Muscle of leg (tissue), 11 donors: ENCODE measurements around the gene KRTAP5-2. TPM values are rescaled to one million over a fixed set of nuclear protein-coding genes. Genes with fewer than 3 reads are reported as not detected.
A peak's percentile ranks its signal among the peaks of the same experiment; 100 is the strongest.
"Not testable (repeated sequence)": the region's sequence is repeated elsewhere in the genome, so short reads cannot be mapped to it uniquely, and the experiment has no call there.

Source experiments
- DNase-seq: peaks from one replicate; pipeline ENCODE4 v3.0.0; 2013
- H3K27ac ChIP-seq: one replicate; pipeline ENCODE4 v1.5.1; 2013; ENCODE audit warnings: mild to moderate bottlenecking, low read length, control low read depth
- H3K27me3 ChIP-seq: one replicate; pipeline ENCODE4 v1.6.1; 2013; ENCODE audit warnings: low read length; ENCODE audit not compliant: control insufficient read depth, insufficient read depth
- H3K36me3 ChIP-seq: one replicate; pipeline ENCODE4 v1.6.1; 2013; ENCODE audit warnings: low read length; ENCODE audit not compliant: control insufficient read depth, insufficient read depth
- H3K4me1 ChIP-seq: one replicate; pipeline ENCODE4 v1.6.1; 2013; ENCODE audit warnings: low read length; ENCODE audit not compliant: control insufficient read depth, insufficient read depth
- H3K4me3 ChIP-seq: one replicate; pipeline ENCODE4 v1.5.1; 2013; ENCODE audit warnings: low read length, control low read depth
- H3K9me3 ChIP-seq: replicated peaks from 2 replicates; pipeline ENCODE4 v1.6.1; 2013; ENCODE audit warnings: low read depth, low read length; ENCODE audit not compliant: control insufficient read depth
- WGBS: methylation state at CpG from one replicate; pipeline ENCODE4 v1.1.5; 2013; ENCODE audit warnings: missing lambda C conversion rate; ENCODE audit not compliant: insufficient coverage; 5-methylcytosine and 5-hydroxymethylcytosine counted together
- polyA plus RNA-seq, 8 donors: library from polyadenylated mRNA; unstranded; fragments of 120-200 nt; gene quantifications; one replicate each; pipeline versions ENCODE4 v1.2.1 to v1.2.3, GENCODE V29; 2013; ENCODE audit warnings: inconsistent platforms in 1 of 8, low replicate concordance in 1 of 8; ENCODE audit not compliant: insufficient read length in 8 of 8, insufficient read depth in 1 of 8
- total RNA-seq: library from RNA; stranded (reverse); fragments of 120-200 nt; gene quantifications from one replicate; pipeline ENCODE4 v1.2.4, GENCODE V29; 2013

Gene KRTAP5-2
- total and polyA plus RNA-seq, 9 donors, result not detected

DNA sequence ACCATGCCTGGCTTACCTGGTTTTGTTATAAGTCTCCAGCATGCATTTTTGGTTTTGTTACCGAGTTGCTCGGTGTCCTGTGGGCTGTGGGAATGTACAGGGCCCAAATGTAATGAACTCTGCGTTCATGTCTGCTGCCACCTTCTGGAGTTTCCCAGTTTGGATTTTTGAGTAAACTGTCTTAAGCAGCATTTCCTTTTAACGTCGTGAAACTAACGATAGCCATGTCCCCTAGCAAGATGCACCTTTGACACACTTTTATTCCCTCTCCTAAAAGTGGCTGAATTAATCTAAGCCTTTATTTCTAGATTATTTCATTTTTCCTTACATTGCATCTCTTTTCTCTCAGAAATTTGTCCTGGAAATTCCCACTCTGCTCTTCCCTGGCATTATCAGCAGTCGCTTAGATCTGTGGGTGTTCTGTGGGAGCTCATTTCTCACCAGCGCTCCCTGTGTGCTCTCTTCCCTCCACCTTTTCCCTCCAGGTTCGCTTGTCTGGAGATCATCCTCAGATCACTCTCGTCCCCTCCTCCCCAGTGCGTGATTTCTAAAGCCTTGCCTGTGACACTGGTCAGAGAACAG lies 2.0 kb downstream of the KRTAP5-2 start:
- peaks cover 36% of the 10 kb centered on the region for H3K27me3 ChIP-seq
- not testable (repeated sequence) for H3K36me3 ChIP-seq, H3K27ac ChIP-seq, H3K4me1 ChIP-seq, H3K4me3 ChIP-seq, H3K9me3 ChIP-seq
- DNase-seq, result peak; percentile 7
- WGBS, result 45% methylated on average over 7 of the region's 11 CpGs

DNA sequence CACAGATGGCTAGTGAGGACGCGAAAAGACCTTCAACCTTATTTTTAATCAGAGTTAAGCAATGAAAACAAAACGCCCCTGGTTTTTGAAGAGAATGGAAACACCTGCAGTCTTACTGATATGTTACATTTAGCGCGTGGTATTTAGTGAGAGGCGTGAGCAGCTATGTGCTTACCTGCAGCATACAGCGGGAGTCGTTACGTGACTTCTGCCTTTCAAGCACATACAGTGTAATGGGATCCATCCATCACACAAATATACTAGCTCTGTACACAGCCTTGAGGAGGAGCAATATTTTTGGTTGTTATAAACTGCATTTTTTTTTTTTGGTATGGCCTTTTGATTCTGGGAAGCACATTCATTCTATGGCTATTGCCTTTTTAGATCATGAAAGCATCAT lies 5.5 kb downstream of the KRTAP5-2 start:
- H3K4me3 ChIP-seq, result no peak overlapping the region
- WGBS, result no CpG with 5 or more reads among the region's 9 CpGs
- H3K27ac ChIP-seq, result no peak overlapping the region
- H3K27me3 ChIP-seq, result peaks cover 37% of the 10 kb centered on the region
- no peaks in the 10 kb centered on the region for H3K4me1 ChIP-seq
- DNase-seq, result no peak
- no peaks in the 10 kb centered on the region for H3K9me3 ChIP-seq
- H3K36me3 ChIP-seq, result no peaks in the 10 kb centered on the region

DNA sequence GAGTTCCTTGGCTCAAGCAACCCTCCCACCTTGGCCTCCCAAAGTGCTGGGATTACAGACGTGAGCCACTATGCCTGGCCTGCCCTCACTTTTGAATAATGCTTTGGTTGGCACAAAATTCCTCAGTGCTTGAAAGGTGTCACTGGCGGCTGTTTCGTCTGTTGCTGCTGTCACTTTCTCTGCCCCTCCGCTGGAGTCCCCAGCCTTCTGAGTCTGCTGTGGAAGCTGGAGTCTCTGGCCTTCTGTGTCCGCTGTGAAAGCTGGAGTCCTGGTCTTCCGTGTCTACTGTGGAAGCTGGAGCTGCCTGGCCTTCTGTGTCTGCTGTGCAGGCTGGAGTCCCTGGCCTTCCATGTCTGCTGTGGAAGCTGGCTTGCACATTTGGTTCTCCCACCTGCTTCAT lies 8.1 kb downstream of the KRTAP5-2 start:
- Histone ChIP-seq H3K9me3 (no peaks in the 10 kb centered on the region), H3K36me3 (no peaks in the 10 kb centered on the region), H3K4me3 (no peak overlapping the region), H3K27me3 (peaks cover 22% of the 10 kb centered on the region), H3K4me1 (no peaks in the 10 kb centered on the region), H3K27ac (no peak overlapping the region)
- WGBS, result 80% methylated on average over 6 of the region's 6 CpGs
- DNase-seq, result no peak

DNA sequence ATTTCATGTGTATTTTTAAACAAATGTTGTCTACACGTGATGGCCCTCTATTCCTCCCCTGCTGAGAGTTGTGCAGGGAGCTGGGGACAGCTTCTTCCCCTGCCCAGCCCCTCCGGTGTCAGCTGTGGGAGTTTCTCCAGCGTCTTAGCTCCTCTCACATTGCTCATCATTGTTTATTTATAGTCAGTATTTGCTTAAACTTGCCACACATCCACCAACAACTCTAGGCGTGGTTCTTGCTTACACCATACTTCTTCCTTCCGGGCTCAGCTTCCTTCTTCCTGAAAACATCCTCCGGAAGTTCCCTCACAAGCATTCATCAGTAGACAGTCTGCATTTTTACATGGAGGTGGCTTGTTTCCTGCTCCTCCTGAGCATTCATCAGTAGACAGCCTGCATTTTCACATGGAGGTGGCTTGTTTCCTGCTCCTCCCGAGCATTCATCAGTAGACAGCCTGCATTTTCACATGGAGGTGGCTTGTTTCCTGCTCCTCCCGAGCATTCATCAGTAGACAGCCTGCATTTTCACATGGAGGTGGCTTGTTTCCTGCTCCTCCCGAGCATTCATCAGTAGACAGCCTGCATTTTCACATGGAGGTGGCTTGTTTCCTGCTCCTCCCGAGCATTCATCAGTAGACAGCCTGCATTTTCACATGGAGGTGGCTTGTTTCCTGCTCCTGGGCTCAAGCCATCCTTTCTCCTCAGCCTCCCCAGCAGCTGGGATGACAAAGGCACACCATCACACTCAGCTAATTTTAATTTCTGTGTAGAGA lies 8.7 kb downstream of the KRTAP5-2 start:
- H3K9me3 ChIP-seq, H3K4me3 ChIP-seq, H3K4me1 ChIP-seq, H3K36me3 ChIP-seq, H3K27ac ChIP-seq: not testable (repeated sequence)
- WGBS, result 25% methylated on average over 3 of the region's 10 CpGs
- DNase-seq, result peak; percentile 21
- H3K27me3 ChIP-seq, result peaks cover 22% of the 10 kb centered on the region

GRCh38 chr11:1586699-1587098 lies 11.4 kb downstream of the KRTAP5-2 start:
- H3K27ac ChIP-seq, result no peak overlapping the region
- no CpG with 5 or more reads among the region's 2 CpGs for WGBS
- no peaks in the 10 kb centered on the region for H3K36me3 ChIP-seq
- peaks cover 3% of the 10 kb centered on the region for H3K9me3 ChIP-seq
- H3K4me3 ChIP-seq, result no peak overlapping the region
- no peaks in the 10 kb centered on the region for H3K4me1 ChIP-seq
- H3K27me3 ChIP-seq, result peaks cover 14% of the 10 kb centered on the region
- DNase-seq, result no peak

DNA sequence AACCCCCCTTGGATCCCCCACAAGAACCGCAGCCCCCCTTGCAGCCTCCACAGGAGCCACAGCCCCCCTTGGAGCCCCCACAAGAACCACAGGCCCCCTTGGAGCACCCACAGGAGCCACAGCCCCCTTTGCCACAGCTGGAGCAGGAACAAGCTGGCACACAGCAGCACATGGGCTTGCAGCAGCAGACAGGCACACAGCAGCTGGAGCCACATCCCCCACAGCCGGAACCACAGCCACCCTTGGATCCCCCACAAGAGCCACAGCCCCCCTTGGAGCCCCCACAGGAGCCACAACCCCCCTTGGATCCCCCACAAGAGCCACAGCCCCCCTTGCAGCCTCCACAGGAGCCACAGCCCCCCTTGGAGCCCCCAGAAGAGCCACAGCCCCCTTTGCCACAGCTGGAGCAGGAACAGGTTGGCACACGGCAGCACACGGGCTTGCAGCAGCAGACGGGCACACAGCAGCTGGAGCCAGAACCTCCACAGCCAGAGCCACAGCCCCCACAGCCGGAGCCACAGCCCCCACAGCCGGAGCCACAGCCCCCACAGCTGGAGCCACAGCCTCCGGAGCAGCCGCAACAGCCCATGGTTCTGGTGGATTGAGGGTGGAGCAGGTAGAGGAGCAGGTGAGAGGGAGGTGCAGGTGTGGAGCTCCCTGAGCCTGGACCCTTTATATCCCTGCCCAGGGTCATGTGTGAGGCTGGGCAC lies 13.3 kb downstream of the KRTAP5-2 start, which contains the start of gene KRTAP5-1:
KRTAP5-1 (minus strand) TSS at position 623 of the 710 bp plus-strand sequence; CDS start at position 589, 34 bp downstream.
- H3K27ac ChIP-seq, DNase-seq, H3K9me3 ChIP-seq, H3K27me3 ChIP-seq, H3K4me1 ChIP-seq, H3K36me3 ChIP-seq, H3K4me3 ChIP-seq: not testable (repeated sequence)
- 70% methylated on average over 8 of the region's 9 CpGs for WGBS

DNA sequence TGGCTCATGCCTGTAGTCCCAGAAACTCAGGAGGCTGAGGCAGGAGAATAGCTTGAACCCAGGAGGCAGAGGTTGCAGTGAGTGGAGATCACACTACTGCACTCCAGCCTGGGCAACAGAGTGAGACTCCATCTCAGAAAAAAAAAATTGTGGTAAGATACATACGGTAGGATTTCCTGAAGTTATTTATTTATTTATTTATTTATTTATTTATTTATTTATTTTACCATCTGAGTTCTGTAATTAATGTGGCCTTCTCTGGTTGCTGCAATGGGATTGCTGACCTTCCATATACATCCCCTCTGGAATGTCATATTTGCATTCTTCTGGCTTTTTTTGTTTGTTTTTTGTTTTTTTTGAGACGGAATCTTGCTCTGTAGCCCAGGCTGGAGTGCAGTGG lies 15.2 kb downstream of the KRTAP5-2 start:
- not testable (repeated sequence) for H3K4me1 ChIP-seq, H3K4me3 ChIP-seq, H3K27me3 ChIP-seq, H3K27ac ChIP-seq, DNase-seq, H3K36me3 ChIP-seq, H3K9me3 ChIP-seq
- WGBS, result no CpG with 5 or more reads among the region's 2 CpGs

- 85% methylated on average over 7 of the region's 9 CpGs for WGBS
- H3K27me3 ChIP-seq, result peaks cover 5% of the 10 kb centered on the region
- no peak overlapping the region for H3K27ac ChIP-seq
Measured at GRCh38 chr11:1581976-1582375, 16.1 kb downstream of the KRTAP5-2 start.

DNA sequence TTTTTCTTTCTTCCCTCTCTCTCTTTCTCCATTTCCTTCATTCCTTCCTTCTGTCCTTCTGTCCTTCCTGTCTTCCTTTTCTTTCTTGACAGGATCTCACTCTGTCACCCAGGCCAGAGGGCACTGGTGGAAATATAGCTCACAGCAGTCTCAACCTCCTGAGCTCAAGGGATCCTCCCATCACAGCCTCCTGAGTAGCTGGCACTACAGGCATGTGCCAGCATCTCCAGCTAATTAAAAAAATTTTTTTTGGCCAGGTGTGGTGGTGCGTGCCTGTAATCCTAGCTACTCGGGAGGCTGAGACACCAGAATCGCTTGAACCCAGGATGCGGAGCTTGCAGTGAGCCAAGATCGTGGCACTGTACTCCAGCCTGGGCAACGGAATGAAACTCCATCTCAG lies 21.3 kb downstream of the KRTAP5-2 start:
- Histone ChIP-seq H3K36me3 (no peaks in the 10 kb centered on the region), H3K4me1 (peaks cover 20% of the 10 kb centered on the region), H3K27me3 (peaks cover 31% of the 10 kb centered on the region), H3K27ac (no peak overlapping the region), H3K9me3 (peaks cover 7% of the 10 kb centered on the region), H3K4me3 (no peak overlapping the region)
- 100% methylated on average over 4 of the region's 6 CpGs for WGBS
- DNase-seq, result no peak

More at GRCh38 chr11:1581976-1582375, 16.1 kb downstream of the KRTAP5-2 start:
- H3K36me3 ChIP-seq, result no peaks in the 10 kb centered on the region
- H3K4me3 ChIP-seq, result no peak overlapping the region
- DNase-seq, result no peak
- H3K4me1 ChIP-seq, result no peaks in the 10 kb centered on the region
- peaks cover 9% of the 10 kb centered on the region for H3K9me3 ChIP-seq

- 73% methylated on average over 11 of the region's 16 CpGs for WGBS
- DNase-seq, H3K27ac ChIP-seq, H3K9me3 ChIP-seq, H3K36me3 ChIP-seq, H3K4me3 ChIP-seq: not testable (repeated sequence)
- H3K4me1 ChIP-seq, result peaks cover 27% of the 10 kb centered on the region
- H3K27me3 ChIP-seq, result peaks cover 36% of the 10 kb centered on the region
Measured at GRCh38 chr11:1575756-1576155, 22.3 kb downstream of the KRTAP5-2 start.
